ENCODE measurements around the gene GINS1. TPM values are rescaled to one million over a fixed set of nuclear protein-coding genes. Genes with fewer than 3 reads are reported as not detected.

Gene GINS1
- total RNA-seq, 1 donor from 2014 or later, result 1.4 TPM

- no peak for DNase-seq (ENCODE audit: low spot score)
- intact Hi-C loops (cut with DNase I), result no loop called here
- no peak for ATAC-seq
Observed at GRCh38 chr20:25437153-25437581, 29.7 kb downstream of the GINS1 start.

- ATAC-seq (no peak), DNase-seq (ENCODE audit: low spot score) (no peak)
- intact Hi-C loops (cut with DNase I), result no loop called here
Observed at GRCh38 chr20:25439328-25439727, 31.9 kb downstream of the GINS1 start.

GRCh38 chr20:25444556-25444955 lies 37.1 kb downstream of the GINS1 start:
- intact Hi-C loops (cut with DNase I), result no loop called here
- DNase-seq (ENCODE audit: low spot score), result no peak

GRCh38 chr20:25447671-25448070 lies 40.2 kb downstream of the GINS1 start:
- ATAC-seq (no peak), DNase-seq (ENCODE audit: low spot score) (no peak)
- intact Hi-C loops (cut with DNase I), result no loop called here

More at GRCh38 chr20:25444556-25444955, 37.1 kb downstream of the GINS1 start:
- ATAC-seq, result no peak

GRCh38 chr20:25452333-25452732 lies 44.9 kb downstream of the GINS1 start:
- intact Hi-C loops (cut with DNase I), result no loop called here
- ATAC-seq, result no peak
- DNase-seq (ENCODE audit: low spot score), result no peak

- intact Hi-C loops (cut with DNase I), result no loop called here
- no peak for ATAC-seq
- no peak for DNase-seq (ENCODE audit: low spot score)
Observed at GRCh38 chr20:25453035-25453810, 45.8 kb downstream of the GINS1 start.

GRCh38 chr20:25454153-25454900 lies 46.9 kb downstream of the GINS1 start:
- intact Hi-C loops (cut with DNase I), result no loop called here
- no peak for DNase-seq (ENCODE audit: low spot score)
- no peak for ATAC-seq

GRCh38 chr20:25457886-25458680 lies 50.6 kb downstream of the GINS1 start:
- ATAC-seq, result no peak
- intact Hi-C loops (cut with DNase I), result no loop called here
- DNase-seq (ENCODE audit: low spot score), result no peak

- DNase-seq (ENCODE audit: low spot score) (no peak), ATAC-seq (no peak)
- intact Hi-C loops (cut with DNase I), result no loop called here
Observed at GRCh38 chr20:25459111-25459830, 51.8 kb downstream of the GINS1 start.

GRCh38 chr20:25459916-25460535 lies 52.6 kb downstream of the GINS1 start:
- no peak for ATAC-seq
- intact Hi-C loops (cut with DNase I), result no loop called here
- DNase-seq (ENCODE audit: low spot score), result no peak

GRCh38 chr20:25460566-25461280 lies 53.2 kb downstream of the GINS1 start:
- ATAC-seq (no peak), DNase-seq (ENCODE audit: low spot score) (no peak)
- intact Hi-C loops (cut with DNase I), result no loop called here

- no peak for DNase-seq (ENCODE audit: low spot score)
- no peak for ATAC-seq
- intact Hi-C loops (cut with DNase I), result no loop called here
Observed at GRCh38 chr20:25461281-25461650, 53.8 kb downstream of the GINS1 start.

- ATAC-seq (peak; percentile 49), DNase-seq (ENCODE audit: low spot score) (no peak)
- intact Hi-C loops (cut with DNase I), result no loop called here
Observed at GRCh38 chr20:25461786-25462545, 54.5 kb downstream of the GINS1 start.

GRCh38 chr20:25464501-25465242 lies 57.2 kb downstream of the GINS1 start:
- ATAC-seq (peak; percentile 41), DNase-seq (ENCODE audit: low spot score) (no peak)
- intact Hi-C loops (cut with DNase I), result no loop called here

GRCh38 chr20:25465243-25466135 lies 58.0 kb downstream of the GINS1 start:
- DNase-seq (ENCODE audit: low spot score) (no peak), ATAC-seq (no peak)
- intact Hi-C loops (cut with DNase I), result no loop called here

GRCh38 chr20:25466846-25467245 lies 59.4 kb downstream of the GINS1 start:
- no peak for DNase-seq (ENCODE audit: low spot score)
- intact Hi-C loops (cut with DNase I), result no loop called here

More at GRCh38 chr20:25466846-25467245, 59.4 kb downstream of the GINS1 start:
- ATAC-seq, result no peak

Measured in sciatic nerve (tissue), 2 donors.